NCI-H2227 treated with DMSO at 0.1 percent for 48 hours (cell line): ENCODE results near the gene RIMBP2.

Experiments used
- DNase-seq: peaks from one replicate; lab custom pipeline; 2025; lab: John Stamatoyannopoulos, UW

Gene RIMBP2

GRCh38 chr12:130633771-130634170, 82.3 kb downstream of the RIMBP2 start:
- DNase-seq: peak; percentile 7

DNA sequence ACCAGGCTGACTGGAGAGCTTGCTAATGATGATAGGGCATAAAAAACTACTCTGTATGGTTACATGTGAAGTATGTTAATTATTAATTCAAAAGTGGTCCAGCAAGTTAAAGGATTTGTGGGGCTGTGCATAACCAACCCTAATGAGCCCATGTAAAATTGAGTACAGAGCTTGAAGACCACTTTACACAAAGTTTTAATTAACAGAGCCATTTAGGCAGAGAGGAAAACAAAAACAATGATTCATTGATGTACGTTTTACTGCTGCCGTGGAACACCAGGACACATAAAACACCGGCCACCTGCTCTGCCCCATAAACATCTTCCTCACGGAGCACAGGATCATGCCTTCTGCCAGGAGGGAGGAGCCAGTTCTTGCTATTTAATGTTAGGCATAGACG, 83.5 kb downstream of the RIMBP2 start:
- DNase-seq: no peak

- DNase-seq: no peak
Observed at GRCh38 chr12:130628304-130628703, 87.8 kb downstream of the RIMBP2 start.

GRCh38 chr12:130627175-130627574, 88.9 kb downstream of the RIMBP2 start:
- no peak for DNase-seq

DNA sequence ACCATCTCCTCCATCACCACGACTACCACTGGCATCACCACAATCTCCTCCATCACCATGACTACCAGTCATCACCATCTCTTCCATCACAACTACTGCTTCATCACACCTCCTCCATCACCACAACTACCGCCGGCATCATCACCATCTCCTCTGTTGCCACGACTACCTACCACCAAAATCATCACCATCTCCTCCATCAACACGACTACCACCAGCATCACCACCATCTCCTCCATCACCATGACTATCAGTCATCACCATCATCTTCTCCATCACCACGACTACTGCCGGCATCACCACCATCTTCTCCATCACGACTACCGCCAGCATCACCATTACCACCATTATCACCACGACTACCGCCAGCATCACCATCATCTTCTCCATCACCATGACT, 89.5 kb downstream of the RIMBP2 start:
- DNase-seq: no peak

GRCh38 chr12:130625201-130625600, 90.9 kb downstream of the RIMBP2 start:
- DNase-seq: no peak

- no peak for DNase-seq
Observed at GRCh38 chr12:130622803-130623202, 93.3 kb downstream of the RIMBP2 start.

DNA sequence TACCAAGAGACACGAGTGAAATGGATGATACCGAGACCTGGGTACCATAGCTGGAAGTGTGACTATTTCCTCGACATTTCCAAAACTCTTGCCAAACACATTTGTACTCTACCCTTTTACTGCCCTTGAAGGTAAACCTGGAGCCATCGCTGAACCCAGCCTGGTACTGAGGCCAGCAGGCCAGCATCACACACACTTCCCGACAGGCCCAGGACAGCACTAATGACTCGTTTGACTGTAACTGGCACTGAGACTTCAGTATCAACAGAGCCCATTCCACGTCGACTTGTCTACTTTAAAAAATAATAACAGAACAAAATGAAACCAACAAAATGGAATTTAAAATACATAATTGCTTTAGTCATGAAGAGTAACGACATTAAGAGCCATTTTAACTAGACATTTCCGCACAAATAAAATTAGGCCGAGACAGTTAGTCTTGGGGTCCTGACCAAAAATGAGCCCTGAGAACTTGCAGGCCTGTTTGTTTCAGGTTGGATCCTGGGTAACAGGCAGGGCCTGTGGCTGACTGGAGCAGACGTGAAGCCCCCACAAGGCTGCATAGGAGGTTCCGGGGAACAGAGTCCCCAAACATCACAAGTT, 94.3 kb downstream of the RIMBP2 start:
- DNase-seq: no peak

GRCh38 chr12:130620756-130621155, 95.3 kb downstream of the RIMBP2 start:
- no peak for DNase-seq

GRCh38 chr12:130620281-130620680, 95.8 kb downstream of the RIMBP2 start:
- no peak for DNase-seq

- no peak for DNase-seq
Observed at GRCh38 chr12:130619385-130620001, 96.6 kb downstream of the RIMBP2 start.

GRCh38 chr12:130617219-130617618, 98.9 kb downstream of the RIMBP2 start:
- DNase-seq: no peak

- DNase-seq: no peak
Observed at GRCh38 chr12:130615861-130616345, 100.2 kb downstream of the RIMBP2 start.

DNA sequence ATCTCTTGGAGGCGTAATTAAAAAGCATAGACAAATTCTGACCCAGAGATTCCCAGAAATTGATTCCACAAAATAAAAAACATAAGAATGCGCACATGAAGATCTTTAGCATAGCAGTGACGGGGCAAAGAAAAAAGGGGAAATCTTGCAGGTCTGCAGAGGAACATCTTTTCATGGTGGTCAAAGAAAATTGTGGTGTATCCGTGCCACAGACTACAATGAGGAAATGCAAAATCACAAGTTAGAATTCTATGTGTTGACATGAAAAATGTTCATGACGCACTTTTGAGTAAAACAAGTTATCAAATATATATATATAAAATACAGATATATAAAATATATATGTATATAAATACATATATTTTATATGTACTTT, 101.6 kb downstream of the RIMBP2 start:
- DNase-seq: no peak

DNA sequence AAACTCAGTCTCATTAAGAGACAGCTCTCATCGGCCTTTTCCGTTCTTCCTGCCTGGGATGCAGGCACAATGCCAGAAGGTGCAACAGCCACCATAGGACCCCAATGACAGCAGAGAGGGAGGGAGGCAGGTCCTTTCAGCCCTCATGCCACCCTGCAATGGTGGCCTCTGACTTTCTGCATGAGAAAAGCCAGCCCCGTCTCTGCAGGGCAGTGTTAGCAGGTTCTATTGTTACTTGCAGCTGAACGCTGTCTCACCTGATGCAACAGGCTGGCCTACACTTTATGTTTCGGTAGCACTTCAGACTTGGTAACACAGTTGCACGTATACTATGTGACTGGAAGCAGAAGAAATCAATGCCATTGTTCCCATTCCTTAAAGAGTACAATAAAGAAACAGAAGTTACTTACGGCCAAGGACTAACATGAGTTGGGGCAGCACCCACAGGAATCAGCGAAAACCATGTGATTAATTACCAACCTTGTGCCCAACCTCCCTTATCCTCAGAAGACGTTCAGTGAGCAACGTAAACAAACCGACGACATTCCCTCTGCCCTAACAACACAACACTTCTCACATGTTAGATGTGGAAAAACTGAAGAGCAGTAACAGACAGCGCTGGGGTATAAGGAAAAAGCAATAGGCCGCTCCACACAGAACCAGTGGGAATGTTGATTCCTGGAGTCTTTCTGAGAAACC, 102.1 kb downstream of the RIMBP2 start:
- DNase-seq: no peak

DNA sequence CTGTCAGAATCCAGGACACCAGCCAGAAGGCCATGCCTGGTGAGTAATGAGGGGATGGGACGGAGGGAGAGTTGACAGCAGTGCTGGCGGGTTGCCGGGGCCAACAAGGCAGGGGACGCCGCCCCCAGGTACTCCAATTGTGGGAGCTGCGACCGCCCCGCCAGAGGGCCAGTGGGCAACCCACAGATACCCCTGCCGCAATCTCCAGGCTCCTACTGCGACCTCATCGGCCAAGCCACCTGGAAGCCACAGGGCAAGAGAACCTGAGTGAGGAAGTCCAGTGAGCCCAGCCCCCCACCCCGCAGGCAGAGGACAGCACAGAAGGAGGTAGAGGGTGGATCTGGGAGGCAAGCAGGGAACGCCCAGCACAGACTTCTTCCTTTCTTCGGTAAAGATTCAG, 103.0 kb downstream of the RIMBP2 start:
- no peak for DNase-seq

- no peak for DNase-seq
Observed at GRCh38 chr12:130611026-130611905, 104.8 kb downstream of the RIMBP2 start.

- no peak for DNase-seq
Observed at GRCh38 chr12:130609966-130610365, 106.1 kb downstream of the RIMBP2 start.

- no peak for DNase-seq
Observed at GRCh38 chr12:130608831-130609230, 107.3 kb downstream of the RIMBP2 start.

GRCh38 chr12:130608132-130608531, 108.0 kb downstream of the RIMBP2 start:
- DNase-seq: no peak

GRCh38 chr12:130606231-130606630, 109.9 kb downstream of the RIMBP2 start:
- DNase-seq: no peak

- DNase-seq: no peak
Observed at GRCh38 chr12:130603396-130603965, 112.6 kb downstream of the RIMBP2 start.
